ENCODE measurements around the gene ERGIC1. TPM values are rescaled to one million over a fixed set of nuclear protein-coding genes. Genes with fewer than 3 reads are reported as not detected.

The ERGIC1 gene
- total and polyA plus RNA-seq, 2 of the 13 experiments (the other 11 are each of a cell fraction or from before 2014, with no cell fraction given), result 78.5 to 184 TPM

- H3K9ac ChIP-seq (ENCODE audit: insufficient read depth, low read depth, low read length), result no peak overlapping the region
- H3K4me2 ChIP-seq (ENCODE audit: low read depth, low read length), result no peak overlapping the region
- in situ Hi-C loops (cut with HindIII; ENCODE audit: extremely low pct_ligation_motif_present, low pct_unique_long_range_greater_than_20kb) (no loop called here), intact Hi-C loops (cut with micrococcal nuclease; ENCODE audit: unreplicated experiment) (loop anchor here (1.0 kb wide), 1 partner anchor 219 kb away; no protein-coding TSS in a partner anchor)
- FAIRE-seq (no peak), DNase-seq (ENCODE audit: low spot score) (peak; percentile 23), ATAC-seq (peak; percentile 91)
- no peaks in the 10 kb centered on the region for H3K27me3 ChIP-seq (ENCODE audit: control insufficient read depth in 1 of 2, insufficient read depth in 2 of 2, low read length in 2 of 2)
- POLR2A ChIA-PET, result interaction anchor here (1.9 kb wide), 1 partner anchor 218 kb away, joined by 4 read pairs; no protein-coding TSS in a partner anchor
- H3K27ac ChIP-seq (ENCODE audit: extremely low read length, insufficient read depth, low read length), result no peak overlapping the region
- no peak overlapping the region for H3K4me3 ChIP-seq (replicated peaks in 1 of 3; ENCODE audit: insufficient read depth in 1 of 3, low read depth in 2 of 3, low read length in 3 of 3)
- no TSS peak for BruUV-seq (replicated peaks)
- H2AFZ ChIP-seq (ENCODE audit: low read length), result no peak overlapping the region
- CTCF ChIA-PET (ENCODE audit: low intra/inter-chr PET ratio, low total read pairs), result interaction anchor here (1.3 to 2.7 kb wide), 3 partner anchors 218 to 226 kb away, joined by 6 to 66 read pairs (median 7); no protein-coding TSS in a partner anchor
- no peaks in the 10 kb centered on the region for H3K9me3 ChIP-seq (ENCODE audit: low read length)
- H4K20me1 ChIP-seq (ENCODE audit: insufficient read depth, low read length), result no peaks in the 10 kb centered on the region
- H3K36me3 ChIP-seq (replicated peaks in 1 of 2; ENCODE audit: control insufficient read depth in 1 of 2, insufficient read depth in 2 of 2, low read length in 2 of 2), result peaks cover 21 to 47% of the 10 kb centered on the region in 2 experiments
- no peaks in the 10 kb centered on the region for H3K79me2 ChIP-seq (ENCODE audit: insufficient read depth, low read length)
- WGBS (ENCODE audit: low lambda C conversion rate), result 21% methylated on average over 17 of the region's 22 CpGs
- H3K4me1 ChIP-seq (ENCODE audit: insufficient read depth, low read length), result no peaks in the 10 kb centered on the region
- TF ChIP-seq FOXO1 (CRISPR knock-in tag; IDR thresholded peaks at IDR 0.05) (no peak), ZNF432 (CRISPR knock-in tag; IDR thresholded peaks at IDR 0.05; ENCODE audit: borderline replicate concordance) (no peak), HIVEP1 (CRISPR knock-in tag; IDR thresholded peaks at IDR 0.05) (no peak), LBX2 (CRISPR knock-in tag; IDR thresholded peaks at IDR 0.05; ENCODE audit: borderline replicate concordance) (no peak), BCL6 (CRISPR knock-in tag; IDR thresholded peaks at IDR 0.05) (0 out of 2 replicates have a peak, but pooled peaks have one; percentile 14), ZNF354B (CRISPR knock-in tag; IDR thresholded peaks at IDR 0.05) (no peak), CENPBD1 (CRISPR knock-in tag; IDR thresholded peaks at IDR 0.05; ENCODE audit: borderline replicate concordance, low read depth) (no peak), RXRA (CRISPR knock-in tag; IDR thresholded peaks at IDR 0.05) (0 out of 2 replicates have a peak, but pooled peaks have one; percentile 29), HINFP (CRISPR knock-in tag; IDR thresholded peaks at IDR 0.05; ENCODE audit: low read depth) (no peak), ARHGAP35 (CRISPR knock-in tag; IDR thresholded peaks at IDR 0.05; ENCODE audit: borderline replicate concordance) (no peak), ZSCAN29 (CRISPR knock-in tag; conservative IDR thresholded peaks at IDR 0.05) (no peak), ATF4 (CRISPR knock-in tag; IDR thresholded peaks at IDR 0.05) (no peak), SRSF9 (IDR thresholded peaks at IDR 0.05; ENCODE audit: borderline replicate concordance, insufficient read depth, low read depth, low read length, poor library complexity, severe bottlenecking) (no peak), MAF1 (CRISPR knock-in tag; IDR thresholded peaks at IDR 0.05; ENCODE audit: borderline replicate concordance) (no peak), SYNCRIP (IDR thresholded peaks at IDR 0.05; ENCODE audit: insufficient read depth, low read depth, low read length) (no peak)
- TF ChIP-seq, protein P1, sequence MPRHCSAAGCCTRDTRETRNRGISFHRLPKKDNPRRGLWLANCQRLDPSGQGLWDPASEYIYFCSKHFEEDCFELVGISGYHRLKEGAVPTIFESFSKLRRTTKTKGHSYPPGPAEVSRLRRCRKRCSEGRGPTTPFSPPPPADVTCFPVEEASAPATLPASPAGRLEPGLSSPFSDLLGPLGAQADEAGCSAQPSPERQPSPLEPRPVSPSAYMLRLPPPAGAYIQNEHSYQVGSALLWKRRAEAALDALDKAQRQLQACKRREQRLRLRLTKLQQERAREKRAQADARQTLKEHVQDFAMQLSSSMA (CRISPR knock-in tag; IDR thresholded peaks at IDR 0.05), result no peak
- TF ChIP-seq, protein P2, sequence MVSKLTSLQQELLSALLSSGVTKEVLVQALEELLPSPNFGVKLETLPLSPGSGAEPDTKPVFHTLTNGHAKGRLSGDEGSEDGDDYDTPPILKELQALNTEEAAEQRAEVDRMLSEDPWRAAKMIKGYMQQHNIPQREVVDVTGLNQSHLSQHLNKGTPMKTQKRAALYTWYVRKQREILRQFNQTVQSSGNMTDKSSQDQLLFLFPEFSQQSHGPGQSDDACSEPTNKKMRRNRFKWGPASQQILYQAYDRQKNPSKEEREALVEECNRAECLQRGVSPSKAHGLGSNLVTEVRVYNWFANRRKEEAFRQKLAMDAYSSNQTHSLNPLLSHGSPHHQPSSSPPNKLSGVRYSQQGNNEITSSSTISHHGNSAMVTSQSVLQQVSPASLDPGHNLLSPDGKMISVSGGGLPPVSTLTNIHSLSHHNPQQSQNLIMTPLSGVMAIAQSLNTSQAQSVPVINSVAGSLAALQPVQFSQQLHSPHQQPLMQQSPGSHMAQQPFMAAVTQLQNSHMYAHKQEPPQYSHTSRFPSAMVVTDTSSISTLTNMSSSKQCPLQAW (CRISPR knock-in tag; IDR thresholded peaks at IDR 0.05), result no peak
Measured at GRCh38 chr5:172932313-172933017, 98.4 kb downstream of the ERGIC1 start.
